Sigmoid colon (tissue), 4 donors: ENCODE results near the gene ROR1.

ENCODE experiments used
- CTCF ChIP-seq, 4 experiments: fragments of 450-650 bp in 3 of 4; fragments of 200-600 bp in 1 of 4; IDR thresholded peaks; one replicate each; pipeline ENCODE4 v1.5.1; 2016 to 2019; ENCODE audit warnings: antibody characterized with exemption in 4 of 4, mild to moderate bottlenecking in 3 of 4, moderate library complexity in 2 of 4
- POLR2A ChIP-seq, 2 donors: fragments of 450-650 bp; IDR thresholded peaks; one replicate each; pipeline ENCODE4 v1.6.1; 2016; ENCODE audit warnings: antibody characterized with exemption in 2 of 2, mild to moderate bottlenecking in 2 of 2, moderate library complexity in 2 of 2
- POLR2AphosphoS5 ChIP-seq, 4 donors: sonication (generic); formaldehyde crosslinking; IDR thresholded peaks; one replicate each; pipeline ENCODE4 v1.6.1; 2017; ENCODE audit warnings: antibody characterized with exemption in 4 of 4

GRCh38 chr1:64052777-64053176 is 279.0 kb downstream of the ROR1 start:
- TF ChIP-seq CTCF (IDR thresholded peaks at IDR 0.05) (no peak), POLR2AphosphoS5 (IDR thresholded peaks at IDR 0.05) (no peak), POLR2A (IDR thresholded peaks at IDR 0.05) (no peak)
